Stomach (tissue), 4 donors: ENCODE results near the gene MBOAT2.

Source experiments
- CTCF ChIP-seq, 7 experiments: fragments of 450-650 bp in 4 of 7; fragments of 200-600 bp in 3 of 7; sonication (generic) in 3 of 7; IDR thresholded peaks; one replicate each; pipeline ENCODE4 v1.5.1; 2016 to 2019; ENCODE audit warnings: antibody characterized with exemption in 7 of 7, control low read depth in 2 of 7, mild to moderate bottlenecking in 1 of 7
- EP300 ChIP-seq: sonication (generic); formaldehyde crosslinking; IDR thresholded peaks from one replicate; pipeline ENCODE4 v1.6.1; 2017; ENCODE audit warnings: antibody characterized with exemption

DNA sequence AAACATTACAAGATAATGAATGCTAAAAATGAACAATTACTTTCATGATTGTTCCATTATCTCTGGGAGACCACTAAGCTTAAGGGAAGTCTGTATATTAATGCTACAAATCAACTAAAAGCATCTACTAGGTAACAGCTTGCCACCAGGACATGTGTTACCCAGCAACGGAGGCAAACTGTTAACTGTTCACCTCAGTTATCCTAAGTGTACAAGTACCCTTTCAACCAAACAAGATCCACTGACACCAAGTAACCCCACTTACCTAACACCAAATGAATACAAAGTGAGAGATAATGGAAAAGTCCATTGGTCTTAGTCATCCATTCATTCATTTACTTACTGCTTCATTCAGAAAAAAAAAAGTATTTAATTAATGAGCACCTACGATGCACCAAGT lies 111.4 kb downstream of the MBOAT2 start:
- TF ChIP-seq EP300 (no peak), CTCF (IDR thresholded peaks at IDR 0.05) (no peak)
